Activated effector memory CD4-positive, alpha-beta T cell treated with Interleukin-2 at 50 U/mL for 16 hours (primary cell): ENCODE data around the gene MDC1.
"Not testable (repeated sequence)": the region's sequence is repeated elsewhere in the genome, so short reads cannot be mapped to it uniquely, and the experiment has no call there.

Experiments used
- DNase-seq: peaks from one replicate; pipeline ENCODE4 v3.0.0-alpha.2; 2020

MDC1 gene

GRCh38 chr6:30744054-30744805 is 27.1 kb upstream of the MDC1 start, which contains the start of gene IER3:
IER3 (minus strand) TSS chr6:30744547; CDS start chr6:30744518, 29 bp downstream.
- peak; percentile 60 for DNase-seq

- DNase-seq: no peak
Observed at GRCh38 chr6:30743099-30744053, 26.3 kb upstream of the MDC1 start.

- DNase-seq: peak; percentile 82
Observed at GRCh38 chr6:30742316-30743098, 25.4 kb upstream of the MDC1 start, which contains the start of gene FLOT1. FLOT1 (minus strand) TSS chr6:30742687; CDS start chr6:30742189, 498 bp downstream.

GRCh38 chr6:30741789-30742315 is 24.8 kb upstream of the MDC1 start:
- no peak for DNase-seq

- DNase-seq: no peak
Observed at GRCh38 chr6:30741063-30741779, 24.1 kb upstream of the MDC1 start.

- no peak for DNase-seq
Observed at GRCh38 chr6:30740540-30740870, 23.4 kb upstream of the MDC1 start.

GRCh38 chr6:30738532-30738931 is 21.5 kb upstream of the MDC1 start:
- no peak for DNase-seq

GRCh38 chr6:30735668-30736314 is 18.7 kb upstream of the MDC1 start:
- no peak for DNase-seq

GRCh38 chr6:30732237-30732943 is 15.3 kb upstream of the MDC1 start:
- DNase-seq: no peak

- DNase-seq: peak; percentile 80
Observed at GRCh38 chr6:30730601-30731435, 13.7 kb upstream of the MDC1 start.

- DNase-seq: no peak
Observed at GRCh38 chr6:30727920-30728553, 11.0 kb upstream of the MDC1 start.

GRCh38 chr6:30726506-30727413 is 9.7 kb upstream of the MDC1 start:
- no peak for DNase-seq

GRCh38 chr6:30725713-30726505 is 8.8 kb upstream of the MDC1 start:
- no peak for DNase-seq

GRCh38 chr6:30724906-30725667 is 8.0 kb upstream of the MDC1 start:
- no peak for DNase-seq

- DNase-seq: not testable (repeated sequence)
Observed at GRCh38 chr6:30723843-30724741, 7.0 kb upstream of the MDC1 start.
